ENCODE measurements around the gene KLC1. TPM values are rescaled to one million over a fixed set of nuclear protein-coding genes. Genes with fewer than 3 reads are reported as not detected.

KLC1 gene
- total and polyA plus RNA-seq, 7 donors = 25.0 to 399 (median 216) TPM

- Histone ChIP-seq H3K4me1 (peaks cover 0 to 35% (median 18%) of the 10 kb centered on the region in 4 donors), H3K27me3 (no peaks in the 10 kb centered on the region), H3K36me3 (peaks cover 9 to 55% (median 33%) of the 10 kb centered on the region in 4 donors), H3K4me3 (no peak overlapping the region), H3K9me3 (no peaks in the 10 kb centered on the region), H3K27ac (peak overlapping the region; percentile 50 to 92 (median 68))
- intact Hi-C loops (cut with DNase I) = no loop called here
- WGBS, 2 donors = 89 to 91% methylated on average over 22 of the region's 22 CpGs
- peak; percentile 59 for DNase-seq
- TF ChIP-seq POLR2A (IDR thresholded peaks at IDR 0.05) (no peak), CTCF (IDR thresholded peaks at IDR 0.05) (no peak)
These were observed 107.0 kb downstream of the KLC1 start for GRCh38 chr14:103735815-103736545.

- peak; percentile 88 for DNase-seq
- Histone ChIP-seq H3K9me3 (no peaks in the 10 kb centered on the region), H3K4me3 (no peak overlapping the region), H3K36me3 (peaks cover 6 to 56% (median 35%) of the 10 kb centered on the region in 4 donors), H3K27ac (peak overlapping the region; percentile 50 to 92 (median 68)), H3K27me3 (no peaks in the 10 kb centered on the region), H3K4me1 (peaks cover 0 to 35% (median 18%) of the 10 kb centered on the region in 4 donors)
- intact Hi-C loops (cut with DNase I) = no loop called here
- 90 to 91% methylated on average over 10 of the region's 10 CpGs for WGBS, 2 donors
- peak in 3 of 4 donors; percentile 9 to 53 (median 23) for TF ChIP-seq POLR2AphosphoS5 (IDR thresholded peaks at IDR 0.05)
- TF ChIP-seq POLR2A (IDR thresholded peaks at IDR 0.05) = no peak
These were observed 107.8 kb downstream of the KLC1 start for GRCh38 chr14:103736546-103737431.

- Histone ChIP-seq H3K27me3 (no peaks in the 10 kb centered on the region), H3K36me3 (peaks cover 6 to 56% (median 29%) of the 10 kb centered on the region in 4 donors), H3K27ac (peak overlapping the region; percentile 50 to 92 (median 68)), H3K4me3 (no peak overlapping the region), H3K4me1 (peaks cover 0 to 35% (median 18%) of the 10 kb centered on the region in 4 donors), H3K9me3 (no peaks in the 10 kb centered on the region)
- 92 to 95% methylated on average over 16 of the region's 16 CpGs for WGBS, 2 donors
- intact Hi-C loops (cut with DNase I) = no loop called here
- DNase-seq = peak; percentile 59
- TF ChIP-seq POLR2AphosphoS5 (IDR thresholded peaks at IDR 0.05) (no peak), POLR2A (IDR thresholded peaks at IDR 0.05) (no peak), EP300 (IDR thresholded peaks at IDR 0.05) (no peak), CTCF (IDR thresholded peaks at IDR 0.05) (no peak)
These were observed 108.5 kb downstream of the KLC1 start for GRCh38 chr14:103737432-103738045.

- no peak for TF ChIP-seq POLR2A (IDR thresholded peaks at IDR 0.05)
- TF ChIP-seq POLR2AphosphoS5 (IDR thresholded peaks at IDR 0.05) = no peak
- TF ChIP-seq CTCF (IDR thresholded peaks at IDR 0.05) = no peak
- no peak for TF ChIP-seq EP300 (IDR thresholded peaks at IDR 0.05)
- Histone ChIP-seq H3K27me3 (no peaks in the 10 kb centered on the region), H3K36me3 (peaks cover 6 to 50% (median 24%) of the 10 kb centered on the region in 4 donors), H3K9me3 (no peaks in the 10 kb centered on the region), H3K27ac (peak overlapping the region in 1 of 4 donors; percentile 92), H3K4me1 (peaks cover 0 to 35% (median 18%) of the 10 kb centered on the region in 4 donors), H3K4me3 (no peak overlapping the region)
- WGBS, 2 donors = 88 to 89% methylated on average over 10 of the region's 10 CpGs
- intact Hi-C loops (cut with DNase I) = no loop called here
- peak; percentile 38 for DNase-seq
These were observed 109.2 kb downstream of the KLC1 start for GRCh38 chr14:103738166-103738565.

Data from sigmoid colon (tissue), 7 donors.